ENCODE data around the gene DBF4B.
"Not testable (repeated sequence)": the region's sequence is repeated elsewhere in the genome, so short reads cannot be mapped to it uniquely, and the experiment has no call there.

DNA sequence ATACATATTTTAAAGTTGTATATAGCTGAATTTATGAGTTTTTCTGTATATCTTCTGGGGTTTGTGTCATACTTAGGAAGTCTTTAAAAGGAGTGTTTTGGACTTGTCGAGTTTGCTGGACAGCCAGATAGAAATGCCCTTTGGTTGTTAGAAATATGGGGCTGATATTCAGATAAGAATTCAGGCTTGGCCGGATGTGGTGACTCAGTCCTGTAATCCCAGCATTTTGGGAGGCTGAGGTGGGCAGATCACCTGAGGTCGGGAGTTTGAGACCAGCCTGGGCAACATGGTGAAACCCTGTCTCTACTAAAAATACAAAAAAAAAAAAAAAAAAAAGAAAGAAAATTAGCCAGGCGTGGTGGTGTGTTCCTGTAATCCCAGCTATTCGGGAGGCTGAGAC lies 37.3 kb downstream of the DBF4B start:
- not testable (repeated sequence) for TF ChIP-seq FOXA1 (IDR thresholded peaks at IDR 0.05); ARNT (IDR thresholded peaks at IDR 0.05); HDGF (IDR thresholded peaks at IDR 0.05; ENCODE audit: borderline replicate concordance); TARDBP (IDR thresholded peaks at IDR 0.05); SP1 (IDR thresholded peaks at IDR 0.05); FOXM1 (IDR thresholded peaks at IDR 0.05; ENCODE audit: borderline replicate concordance); SUZ12 (IDR thresholded peaks at IDR 0.05)

Data from HEK293T (cell line).